Transverse colon (tissue), 4 donors: ENCODE results near the gene ZNF134.

Experiments
- POLR2A ChIP-seq: fragments of 450-650 bp; IDR thresholded peaks from one replicate; pipeline ENCODE4 v1.6.1; 2016; ENCODE audit warnings: antibody characterized with exemption, mild to moderate bottlenecking, moderate library complexity
- POLR2AphosphoS5 ChIP-seq, 3 donors: sonication (generic); formaldehyde crosslinking; IDR thresholded peaks; one replicate each; pipeline ENCODE4 v1.6.1; 2016; ENCODE audit warnings: antibody characterized with exemption in 3 of 3
- TF ChIP-seq, protein P1 (sequence below), 5 experiments: fragments of 200-600 bp in 3 of 5; fragments of 450-650 bp in 2 of 5; sonication (generic) in 3 of 5; IDR thresholded peaks; 1 replicate in 2 of 5; 2 replicates in 3 of 5; pipeline ENCODE4 v1.5.1; 2016 to 2017; ENCODE audit warnings: antibody characterized with exemption in 5 of 5, inconsistent platforms in 3 of 5, mild to moderate bottlenecking in 2 of 5, moderate library complexity in 1 of 5

- TF ChIP-seq, protein P1, sequence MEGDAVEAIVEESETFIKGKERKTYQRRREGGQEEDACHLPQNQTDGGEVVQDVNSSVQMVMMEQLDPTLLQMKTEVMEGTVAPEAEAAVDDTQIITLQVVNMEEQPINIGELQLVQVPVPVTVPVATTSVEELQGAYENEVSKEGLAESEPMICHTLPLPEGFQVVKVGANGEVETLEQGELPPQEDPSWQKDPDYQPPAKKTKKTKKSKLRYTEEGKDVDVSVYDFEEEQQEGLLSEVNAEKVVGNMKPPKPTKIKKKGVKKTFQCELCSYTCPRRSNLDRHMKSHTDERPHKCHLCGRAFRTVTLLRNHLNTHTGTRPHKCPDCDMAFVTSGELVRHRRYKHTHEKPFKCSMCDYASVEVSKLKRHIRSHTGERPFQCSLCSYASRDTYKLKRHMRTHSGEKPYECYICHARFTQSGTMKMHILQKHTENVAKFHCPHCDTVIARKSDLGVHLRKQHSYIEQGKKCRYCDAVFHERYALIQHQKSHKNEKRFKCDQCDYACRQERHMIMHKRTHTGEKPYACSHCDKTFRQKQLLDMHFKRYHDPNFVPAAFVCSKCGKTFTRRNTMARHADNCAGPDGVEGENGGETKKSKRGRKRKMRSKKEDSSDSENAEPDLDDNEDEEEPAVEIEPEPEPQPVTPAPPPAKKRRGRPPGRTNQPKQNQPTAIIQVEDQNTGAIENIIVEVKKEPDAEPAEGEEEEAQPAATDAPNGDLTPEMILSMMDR (IDR thresholded peaks at IDR 0.05) = no peak
- TF ChIP-seq POLR2AphosphoS5 (IDR thresholded peaks at IDR 0.05) (no peak), POLR2A (no peak)
Observed at GRCh38 chr19:57656346-57656745, 42.3 kb downstream of the ZNF134 start.
